Measurements from ENCODE around the gene LRRC56. TPM values are rescaled to one million over a fixed set of nuclear protein-coding genes. Genes with fewer than 3 reads are reported as not detected.

LRRC56 gene
- total RNA-seq, 4 donors from 2014 or later: 0.38 TPM; not detected in 3

GRCh38 chr11:496834-497564 lies 40.3 kb upstream of the LRRC56 start:
- TF ChIP-seq CTCF (IDR thresholded peaks at IDR 0.05; ENCODE audit: low read depth): no peak

- TF ChIP-seq CTCF (IDR thresholded peaks at IDR 0.05; ENCODE audit: low read depth): no peak
Observed at GRCh38 chr11:497565-498296, 39.6 kb upstream of the LRRC56 start.

- no peak for TF ChIP-seq CTCF (IDR thresholded peaks at IDR 0.05; ENCODE audit: low read depth)
Observed at GRCh38 chr11:498297-499181, 38.8 kb upstream of the LRRC56 start.

DNA sequence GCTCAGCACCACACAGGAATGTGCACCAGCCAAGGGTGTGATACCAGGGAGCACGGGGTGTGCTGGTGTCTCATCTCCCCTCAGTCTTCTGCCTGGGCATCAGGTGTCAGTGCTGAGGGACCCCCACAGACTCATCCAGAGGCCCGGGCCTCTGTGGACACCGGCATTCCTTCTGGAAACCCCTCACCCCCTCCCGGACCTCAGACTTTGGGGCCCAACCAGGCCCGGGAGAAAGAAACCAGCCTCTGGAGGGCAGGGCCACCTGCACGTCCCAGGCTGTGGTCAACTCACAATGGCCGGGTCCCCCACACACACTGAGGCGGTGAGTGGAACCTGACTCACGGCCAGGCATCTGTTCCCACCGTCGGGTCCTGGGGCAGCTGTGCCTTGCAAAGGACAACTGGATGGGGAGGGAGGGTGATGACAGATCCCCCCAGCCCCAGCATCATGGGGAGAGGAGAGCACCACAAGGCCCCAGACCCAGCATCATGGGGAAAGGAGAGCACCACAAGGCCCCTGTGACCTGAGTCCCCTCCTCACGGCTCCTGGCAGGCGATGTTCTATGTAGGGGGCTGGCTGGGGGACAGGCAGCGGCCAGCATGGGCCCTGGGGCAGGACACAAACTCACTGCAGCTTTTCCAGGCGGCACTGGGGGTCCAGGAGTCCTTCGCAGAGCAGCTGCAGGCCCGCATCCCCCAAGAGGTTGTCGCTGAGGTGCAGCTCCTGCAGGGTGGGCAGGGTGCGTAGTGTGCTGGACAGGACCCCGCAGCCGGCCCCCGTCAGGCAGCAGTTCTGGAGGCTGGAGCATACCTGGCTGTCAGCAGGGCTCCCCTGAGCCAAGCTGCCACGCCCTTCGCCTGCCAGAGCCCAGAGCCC lies 37.9 kb upstream of the LRRC56 start:
- no peak for TF ChIP-seq CTCF (IDR thresholded peaks at IDR 0.05; ENCODE audit: low read depth)

GRCh38 chr11:501001-501682 lies 36.2 kb upstream of the LRRC56 start:
- TF ChIP-seq CTCF (IDR thresholded peaks at IDR 0.05; ENCODE audit: low read depth): no peak

DNA sequence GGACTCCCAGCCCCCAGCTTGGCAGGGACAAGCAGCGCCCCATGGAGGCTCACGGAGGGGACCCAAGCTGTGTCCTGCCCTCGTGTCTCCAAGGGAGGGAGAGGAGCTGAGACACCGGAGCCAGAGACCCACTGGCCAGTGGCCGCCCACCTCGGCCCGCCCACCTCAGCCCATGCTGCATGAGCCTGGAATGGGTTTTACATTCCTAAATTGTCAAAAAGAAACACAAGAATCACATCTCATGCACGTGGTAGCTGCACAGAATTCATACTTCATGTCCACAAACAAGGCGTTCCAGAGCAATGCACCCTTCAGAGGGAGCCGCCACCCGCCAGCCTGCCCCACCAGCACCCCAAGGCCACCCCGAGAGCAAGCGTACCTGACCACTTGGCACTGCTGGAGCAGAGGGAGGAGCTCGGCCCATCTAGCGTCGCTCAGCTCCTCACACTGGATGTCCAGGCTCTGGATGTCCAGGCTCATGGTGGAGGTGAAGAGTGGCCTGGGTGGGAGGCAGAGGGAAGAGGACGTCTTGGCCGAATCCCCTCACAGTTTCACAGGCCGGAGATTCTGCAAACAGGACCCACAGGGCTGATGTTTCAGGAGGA lies 35.5 kb upstream of the LRRC56 start:
- TF ChIP-seq CTCF (IDR thresholded peaks at IDR 0.05; ENCODE audit: low read depth): no peak
